H1 (cell line): ENCODE data around the gene OR51V1. TPM values are rescaled to one million over a fixed set of nuclear protein-coding genes. Genes with fewer than 3 reads are reported as not detected.

Experiments used
- CTCF ChIA-PET: fragments of 300-600 bp; sonication (Branson Sonifier 250); formaldehyde crosslinking; loops from one replicate; lab custom pipeline; 2021; ENCODE audit not compliant: partially characterized antibody; lab: Charles Lee
- POLR2A ChIA-PET: fragments of 300-600 bp; sonication (Branson Sonifier 250); formaldehyde crosslinking; loops from one replicate; lab custom pipeline; 2021; ENCODE audit warnings: inconsistent platforms; ENCODE audit not compliant: partially characterized antibody; lab: Charles Lee
- DNase-seq, 2 experiments: peaks; one replicate each; pipeline versions ENCODE4 v3.0.0 to v3.0.0-alpha.2; 2010 to 2022; ENCODE audit warnings: low spot score in 2 of 2, low read depth in 1 of 2, mixed read lengths in 1 of 2
- FAIRE-seq: peaks from 2 replicates; lab custom pipeline; 2011; peaks lifted over from hg19 to GRCh38; lab: Jason Lieb, UNC
- H2AFZ ChIP-seq: 2 replicates; pipeline ENCODE4 v1.8.1; 2012; ENCODE audit warnings: low read length, inconsistent platforms
- H2AK5ac ChIP-seq: 2 replicates; pipeline ENCODE4 v1.6.1; 2013; ENCODE audit warnings: low read depth, low read length
- H2BK120ac ChIP-seq: replicated peaks from 2 replicates; pipeline ENCODE3; 2013; ENCODE audit warnings: low read depth, low read length, inconsistent platforms
- H2BK12ac ChIP-seq: 2 replicates; pipeline ENCODE4 v1.6.1; 2013; ENCODE audit warnings: low read depth, low read length
- H2BK15ac ChIP-seq: 2 replicates; pipeline ENCODE4 v1.6.1; 2013; ENCODE audit warnings: low read length
- H2BK20ac ChIP-seq: 2 replicates; pipeline ENCODE4 v1.6.1; 2013; ENCODE audit warnings: low read length
- H2BK5ac ChIP-seq: 2 replicates; pipeline ENCODE4 v1.6.1; 2013; ENCODE audit warnings: low read depth, low read length
- H3K14ac ChIP-seq: 2 replicates; pipeline ENCODE4 v1.6.1; 2013; ENCODE audit warnings: inconsistent platforms; ENCODE audit not compliant: insufficient read length
- H3K18ac ChIP-seq: 2 replicates; pipeline ENCODE4 v1.6.1; 2013; ENCODE audit warnings: low read length; ENCODE audit errors: extremely low read depth
- H3K23ac ChIP-seq: 2 replicates; pipeline ENCODE4 v1.6.1; 2013; ENCODE audit warnings: inconsistent platforms; ENCODE audit not compliant: insufficient read length
- H3K23me2 ChIP-seq: 2 replicates; pipeline ENCODE4 v1.6.1; 2013; ENCODE audit warnings: low read depth, low read length
- H3K27ac ChIP-seq: 2 replicates; pipeline ENCODE4 v1.6.1; 2011; ENCODE audit warnings: low read depth, low read length, inconsistent platforms
- H3K27me3 ChIP-seq, 4 experiments: replicated peaks in 1 of 4; 1 replicate in 1 of 4; 2 replicates in 3 of 4; pipeline versions ENCODE4 v1.6.1 to v1.8.1; 2011 to 2013; ENCODE audit warnings: low read length in 3 of 4, mild to moderate bottlenecking in 3 of 4, inconsistent platforms in 2 of 4, mixed read lengths in 2 of 4, moderate library complexity in 1 of 4; ENCODE audit not compliant: control insufficient read depth in 3 of 4, insufficient read depth in 3 of 4; ENCODE audit errors: extremely low read depth in 1 of 4
- H3K36me3 ChIP-seq, 4 experiments: 2 replicates each; pipeline versions ENCODE4 v1.6.1 to v1.8.1; 2011 to 2013; ENCODE audit warnings: mild to moderate bottlenecking in 4 of 4, low read length in 3 of 4, moderate library complexity in 2 of 4, control low read depth in 1 of 4, inconsistent platforms in 1 of 4; ENCODE audit not compliant: insufficient read depth in 4 of 4, control insufficient read depth in 2 of 4
- H3K4ac ChIP-seq: replicated peaks from 2 replicates; pipeline ENCODE3; 2013; ENCODE audit warnings: low read length, low read depth, mixed read lengths, inconsistent platforms; ENCODE audit not compliant: insufficient read length
- H3K4me1 ChIP-seq, 4 experiments: replicated peaks in 1 of 4; 1 replicate in 1 of 4; 2 replicates in 3 of 4; pipeline versions ENCODE4 v1.6.1 to v1.8.1; 2011 to 2013; ENCODE audit warnings: low read length in 3 of 4, inconsistent platforms in 2 of 4, mixed read lengths in 1 of 4; ENCODE audit not compliant: insufficient read depth in 4 of 4, control insufficient read depth in 3 of 4
- H3K4me2 ChIP-seq, 2 experiments: 2 replicates each; pipeline versions ENCODE4 v1.6.1 to v1.8.1; 2011 to 2013; ENCODE audit warnings: low read depth in 2 of 2, low read length in 2 of 2, control low read depth in 1 of 2, inconsistent platforms in 1 of 2, mild to moderate bottlenecking in 1 of 2; ENCODE audit not compliant: insufficient read depth in 1 of 2
- H3K4me3 ChIP-seq, 4 experiments: fragments of 200-600, 300-600 bp in 1 of 4; sonication (generic), shearing (Covaris generic), sonication (Bioruptor Twin) in 1 of 4; 2 replicates each; pipeline versions ENCODE4 v1.5.1 to v1.8.1; 2011 to 2016; ENCODE audit warnings: low read length in 4 of 4, low read depth in 3 of 4, control low read depth in 2 of 4, inconsistent platforms in 2 of 4, mild to moderate bottlenecking in 2 of 4, mixed read lengths in 1 of 4, moderate library complexity in 1 of 4; ENCODE audit not compliant: insufficient read depth in 2 of 4; ENCODE audit errors: extremely low read depth in 1 of 4
- H3K56ac ChIP-seq: replicated peaks from 2 replicates; pipeline ENCODE3; 2013; ENCODE audit warnings: low read depth, mild to moderate bottlenecking, mixed read lengths, low read length, inconsistent platforms; ENCODE audit not compliant: insufficient read length
- H3K79me1 ChIP-seq: 2 replicates; pipeline ENCODE4 v1.6.1; 2013; ENCODE audit warnings: low read depth, low read length, control low read depth
- H3K79me2 ChIP-seq, 2 experiments: 2 replicates each; pipeline versions ENCODE4 v1.6.1 to v1.8.1; 2012 to 2013; ENCODE audit warnings: low read length in 2 of 2, mild to moderate bottlenecking in 2 of 2, inconsistent platforms in 1 of 2; ENCODE audit not compliant: insufficient read depth in 2 of 2, control insufficient read depth in 1 of 2
- H3K9ac ChIP-seq, 4 experiments: replicated peaks in 1 of 4; 1 replicate in 1 of 4; 2 replicates in 3 of 4; pipeline versions ENCODE4 v1.6.1 to v1.8.1; 2011 to 2013; ENCODE audit warnings: low read depth in 3 of 4, low read length in 3 of 4, control low read depth in 2 of 4, mild to moderate bottlenecking in 2 of 4, moderate library complexity in 2 of 4, inconsistent platforms in 1 of 4; ENCODE audit errors: extremely low read depth in 1 of 4
- H3K9me3 ChIP-seq, 2 experiments: 2 replicates each; pipeline versions ENCODE4 v1.6.1 to v1.8.1; 2012 to 2013; ENCODE audit warnings: mild to moderate bottlenecking in 2 of 2, moderate library complexity in 2 of 2, control low read depth in 1 of 2, inconsistent platforms in 1 of 2, low read depth in 1 of 2, low read length in 1 of 2, mixed read lengths in 1 of 2; ENCODE audit not compliant: insufficient read depth in 2 of 2
- H4K20me1 ChIP-seq, 2 experiments: replicated peaks in 1 of 2; 2 replicates each; pipeline versions ENCODE3 to v1.8.1; 2011 to 2013; ENCODE audit warnings: inconsistent platforms in 2 of 2, low read length in 2 of 2, mild to moderate bottlenecking in 1 of 2; ENCODE audit not compliant: insufficient read depth in 2 of 2, control insufficient read depth in 1 of 2
- H4K5ac ChIP-seq: 2 replicates; pipeline ENCODE4 v1.6.1; 2013; ENCODE audit warnings: low read length, low read depth, mixed read lengths, inconsistent platforms; ENCODE audit not compliant: insufficient read length
- H4K8ac ChIP-seq: 2 replicates; pipeline ENCODE4 v1.8.0; 2013; ENCODE audit warnings: mild to moderate bottlenecking, moderate library complexity, low read length, inconsistent platforms; ENCODE audit not compliant: insufficient read depth; ENCODE audit errors: extremely low read depth
- H4K91ac ChIP-seq: replicated peaks from 2 replicates; pipeline ENCODE3; 2013; ENCODE audit warnings: low read length, mixed read lengths, inconsistent platforms; ENCODE audit not compliant: insufficient read length
- BCL11A ChIP-seq, 2 experiments: IDR thresholded peaks; one replicate each; pipeline ENCODE4 v1.6.1; 2011; ENCODE audit warnings: low read depth in 2 of 2, low read length in 2 of 2, mild to moderate bottlenecking in 2 of 2
- EP300 ChIP-seq, 2 experiments: IDR thresholded peaks; 1 replicate in 1 of 2; 2 replicates in 1 of 2; pipeline ENCODE4 v1.6.1; 2011 to 2012; ENCODE audit warnings: low read depth in 2 of 2, low read length in 2 of 2, mild to moderate bottlenecking in 2 of 2, borderline replicate concordance in 1 of 2, inconsistent platforms in 1 of 2, moderate library complexity in 1 of 2
- FOSL1 ChIP-seq: IDR thresholded peaks from 2 replicates; pipeline ENCODE4 v1.6.1; 2011; ENCODE audit warnings: mild to moderate bottlenecking, low read depth, low read length, moderate library complexity; ENCODE audit not compliant: insufficient read depth
- KDM4A ChIP-seq: IDR thresholded peaks from one replicate; pipeline ENCODE4 v1.7.1; 2012; ENCODE audit warnings: low read depth, mild to moderate bottlenecking, moderate library complexity, low read length, inconsistent platforms; ENCODE audit not compliant: severe bottlenecking
- RXRA ChIP-seq: IDR thresholded peaks from 2 replicates; pipeline ENCODE4 v1.6.1; 2011; ENCODE audit warnings: low read depth, mild to moderate bottlenecking, low read length, moderate library complexity; ENCODE audit not compliant: insufficient read depth
- SAP30 ChIP-seq: fragments of 300-600 bp; sonication (generic); IDR thresholded peaks from 2 replicates; pipeline ENCODE4 v1.7.1; 2012; ENCODE audit warnings: low read length, moderate library complexity, mild to moderate bottlenecking, inconsistent platforms; ENCODE audit not compliant: insufficient read depth, insufficient replicate concordance
- SP1 ChIP-seq: IDR thresholded peaks from 2 replicates; pipeline ENCODE4 v1.6.1; 2011; ENCODE audit warnings: low read depth, low read length
- SP4 ChIP-seq: IDR thresholded peaks from 2 replicates; pipeline ENCODE4 v1.6.1; 2012; ENCODE audit warnings: low read length, inconsistent platforms
- SUZ12 ChIP-seq: fragments of 200-600 bp; sonication (generic); IDR thresholded peaks from 2 replicates; pipeline ENCODE4 v1.6.1; 2012; ENCODE audit warnings: mild to moderate bottlenecking, inconsistent platforms, low read length, moderate library complexity, mixed read lengths
- TCF12 ChIP-seq: IDR thresholded peaks from 2 replicates; pipeline ENCODE4 v1.6.1; 2011; ENCODE audit warnings: low read depth, mild to moderate bottlenecking, low read length
- TEAD4 ChIP-seq: IDR thresholded peaks from 2 replicates; pipeline ENCODE4 v1.6.1; 2012; ENCODE audit warnings: low read depth, low read length, inconsistent platforms, mixed read lengths
- WGBS, 2 experiments: shearing (Covaris generic) in 1 of 2; methylation state at CpG; one replicate each; pipeline versions ENCODE4 v1.1.6 to v1.1.7; 2013 to 2015; ENCODE audit warnings: low lambda C conversion rate in 2 of 2, mixed read lengths in 2 of 2, inconsistent platforms in 1 of 2, low coverage in 1 of 2, missing lambda C conversion rate in 1 of 2; ENCODE audit not compliant: insufficient replicate concordance in 2 of 2, insufficient coverage in 1 of 2, insufficient read length in 1 of 2; ENCODE audit errors: extremely low coverage in 1 of 2, missing lambda C conversion rate in 1 of 2; 5-methylcytosine and 5-hydroxymethylcytosine counted together
- polyA plus RNA-seq, 7 experiments: library from polyadenylated mRNA; depleted of rRNA in 3 of 7; stranded (reverse) in 5 of 7; unstranded in 2 of 7; fragments of >200 nt in 5 of 7; fragments of 200-250 nt in 2 of 7; gene quantifications; 1 replicate in 5 of 7; 2 replicates in 1 of 7; 4 replicates in 1 of 7; pipeline versions ENCODE4 v1.2.1 to v1.2.3, GENCODE V29; 2011 to 2013; ENCODE audit warnings: missing spikeins in 2 of 7, mixed read lengths in 2 of 7
- total RNA-seq: library from RNA; stranded (reverse); fragmentation: NEBNext Ultra II Directional; extraction: Animal tissue kit (Norgen Biotek cat#: 25700); gene quantifications from 2 replicates; pipeline ENCODE4 v1.2.1, GENCODE V29; 2021

Gene OR51V1
- total and polyA plus RNA-seq, 2 of the 8 experiments (the other 6 are each of a cell fraction or from before 2014, with no cell fraction given), result not detected

- Histone ChIP-seq H2BK20ac (no peak overlapping the region), H3K9me3 (no peaks in the 10 kb centered on the region), H2BK15ac (no peak overlapping the region), H2AK5ac (no peak overlapping the region), H2BK5ac (no peak overlapping the region), H3K18ac (no peak overlapping the region), H2AFZ (no peak overlapping the region), H3K23me2 (no peaks in the 10 kb centered on the region), H3K27me3 (no peaks in the 10 kb centered on the region; a peak in 1 of 7 replicates), H3K79me2 (no peaks in the 10 kb centered on the region), H3K4me3 (no peak overlapping the region), H4K20me1 (no peaks in the 10 kb centered on the region), H3K4me2 (no peak overlapping the region), H3K9ac (no peak overlapping the region), H3K36me3 (no peaks in the 10 kb centered on the region), H3K4ac (no peak overlapping the region), H2BK12ac (no peak overlapping the region), H4K91ac (no peak overlapping the region), H3K79me1 (no peaks in the 10 kb centered on the region), H3K4me1 (no peaks in the 10 kb centered on the region), H3K56ac (no peak overlapping the region), H3K23ac (no peak overlapping the region), H3K14ac (no peak overlapping the region), H4K8ac (no peak overlapping the region), H4K5ac (no peak overlapping the region), H3K27ac (no peak overlapping the region), H2BK120ac (no peak overlapping the region)
- ChIA-PET POLR2A (no interaction called here), CTCF (interaction anchor here (1.3 to 1.9 kb wide), 2 partner anchors 13 to 44 kb away, joined by 3 to 4 read pairs; no protein-coding TSS in a partner anchor)
- FAIRE-seq (no peak), DNase-seq (no peak)
- WGBS, 2 experiments, result 87% methylated on average over 6 of the region's 6 CpGs; no CpG with 5 or more reads in 1 of the 2 experiments
- TF ChIP-seq TEAD4 (no peak), EP300 (IDR thresholded peaks at IDR 0.05; ENCODE audit: borderline replicate concordance in 1 of 2, low read depth in 2 of 2, low read length in 2 of 2) (no peak), SP1 (no peak), BCL11A (IDR thresholded peaks at IDR 0.05; ENCODE audit: low read depth in 2 of 2, low read length in 2 of 2) (no peak), SUZ12 (no peak), TCF12 (no peak), FOSL1 (no peak), RXRA (no peak), SP4 (no peak), KDM4A (no peak), SAP30 (no peak)
Measured at GRCh38 chr11:5246772-5247471, 46.4 kb upstream of the OR51V1 start.
